ENCODE results near the gene C2CD3.
A peak's percentile ranks its signal among the peaks of the same experiment; 100 is the strongest.

Gene C2CD3

GRCh38 chr11:74033046-74033445, 137.8 kb downstream of the C2CD3 start:
- TF ChIP-seq CTCF (IDR thresholded peaks at IDR 0.05): no peak
- DNase-seq (ENCODE audit: low spot score): no peak
- H3K27ac ChIP-seq: no peak overlapping the region
- no peak overlapping the region for H3K4me3 ChIP-seq

- TF ChIP-seq CTCF (IDR thresholded peaks at IDR 0.05): no peak
- no peak for DNase-seq (ENCODE audit: low spot score)
- no peak overlapping the region for H3K27ac ChIP-seq
- H3K4me3 ChIP-seq: no peak overlapping the region
Measured at GRCh38 chr11:74030723-74031676, 139.8 kb downstream of the C2CD3 start.

GRCh38 chr11:74025467-74026166, 145.2 kb downstream of the C2CD3 start:
- TF ChIP-seq CTCF (IDR thresholded peaks at IDR 0.05): no peak
- no peak for DNase-seq (ENCODE audit: low spot score)
- Histone ChIP-seq H3K4me3 (no peak overlapping the region), H3K27ac (peak overlapping the region in 1 of 2 donors; percentile 8)

GRCh38 chr11:74024261-74025029, 146.4 kb downstream of the C2CD3 start:
- no peak for DNase-seq (ENCODE audit: low spot score)
- H3K27ac ChIP-seq: peak overlapping the region; percentile 16 to 59
- H3K4me3 ChIP-seq: no peak overlapping the region
- TF ChIP-seq CTCF (IDR thresholded peaks at IDR 0.05): no peak

GRCh38 chr11:74023276-74023675, 147.5 kb downstream of the C2CD3 start:
- Histone ChIP-seq H3K27ac (peak overlapping the region in 1 of 2 donors; percentile 65), H3K4me3 (no peak overlapping the region)
- TF ChIP-seq CTCF (IDR thresholded peaks at IDR 0.05): no peak
- DNase-seq (ENCODE audit: low spot score): no peak

- TF ChIP-seq CTCF (IDR thresholded peaks at IDR 0.05): no peak
- Histone ChIP-seq H3K4me3 (no peak overlapping the region), H3K27ac (peak overlapping the region in 1 of 2 donors; percentile 65)
- peak; percentile 33 for DNase-seq (ENCODE audit: low spot score)
Measured at GRCh38 chr11:74022546-74022945, 148.3 kb downstream of the C2CD3 start.
